SK-N-SH (cell line): ENCODE measurements around the gene PTPRD.

Experiments
- CTCF ChIP-seq: fragments of 200-600 bp; sonication (generic); IDR thresholded peaks from 2 replicates; pipeline ENCODE4 v1.6.1; 2017; ENCODE audit warnings: antibody characterized with exemption, mild to moderate bottlenecking, moderate library complexity
- ELF1 ChIP-seq: IDR thresholded peaks from 2 replicates; pipeline ENCODE4 v1.4.0; 2012
- EP300 ChIP-seq, 2 experiments: IDR thresholded peaks; 2 replicates each; pipeline versions ENCODE4 v1.4.0 to v1.6.1; 2012; ENCODE audit warnings: borderline replicate concordance in 1 of 2, low read depth in 1 of 2, low read length in 1 of 2
- TAF1 ChIP-seq: IDR thresholded peaks from 2 replicates; pipeline ENCODE4 v1.6.1; 2012; ENCODE audit warnings: low read depth, mild to moderate bottlenecking, low read length, moderate library complexity, borderline replicate concordance
- USF2 ChIP-seq: fragments of 150-350 bp; IDR thresholded peaks from 2 replicates; pipeline ENCODE4 v1.6.1; 2017; ENCODE audit warnings: antibody characterized with exemption, low read length, low read depth, borderline replicate concordance
- YY1 ChIP-seq: IDR thresholded peaks from 2 replicates; pipeline ENCODE4 v1.4.0; 2012; ENCODE audit warnings: low read depth, mild to moderate bottlenecking
- TF ChIP-seq, protein P1 (sequence below): IDR thresholded peaks from 2 replicates; pipeline ENCODE4 v1.4.0; 2012; ENCODE audit warnings: low read depth
- TF ChIP-seq, protein P2 (sequence below): IDR thresholded peaks from 2 replicates; pipeline ENCODE4 v1.6.1; 2012; ENCODE audit warnings: mild to moderate bottlenecking, low read depth, low read length, moderate library complexity
- TF ChIP-seq, protein P3 (sequence below): IDR thresholded peaks from 2 replicates; pipeline ENCODE4; 2012

GRCh38 chr9:8489835-8490234 lies 2123.0 kb downstream of the PTPRD start:
- TF ChIP-seq ELF1 = no peak
- no peak for TF ChIP-seq CTCF
- no peak for TF ChIP-seq YY1
- TF ChIP-seq, protein P1, sequence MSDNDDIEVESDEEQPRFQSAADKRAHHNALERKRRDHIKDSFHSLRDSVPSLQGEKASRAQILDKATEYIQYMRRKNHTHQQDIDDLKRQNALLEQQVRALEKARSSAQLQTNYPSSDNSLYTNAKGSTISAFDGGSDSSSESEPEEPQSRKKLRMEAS = no peak
- TF ChIP-seq, protein P2, sequence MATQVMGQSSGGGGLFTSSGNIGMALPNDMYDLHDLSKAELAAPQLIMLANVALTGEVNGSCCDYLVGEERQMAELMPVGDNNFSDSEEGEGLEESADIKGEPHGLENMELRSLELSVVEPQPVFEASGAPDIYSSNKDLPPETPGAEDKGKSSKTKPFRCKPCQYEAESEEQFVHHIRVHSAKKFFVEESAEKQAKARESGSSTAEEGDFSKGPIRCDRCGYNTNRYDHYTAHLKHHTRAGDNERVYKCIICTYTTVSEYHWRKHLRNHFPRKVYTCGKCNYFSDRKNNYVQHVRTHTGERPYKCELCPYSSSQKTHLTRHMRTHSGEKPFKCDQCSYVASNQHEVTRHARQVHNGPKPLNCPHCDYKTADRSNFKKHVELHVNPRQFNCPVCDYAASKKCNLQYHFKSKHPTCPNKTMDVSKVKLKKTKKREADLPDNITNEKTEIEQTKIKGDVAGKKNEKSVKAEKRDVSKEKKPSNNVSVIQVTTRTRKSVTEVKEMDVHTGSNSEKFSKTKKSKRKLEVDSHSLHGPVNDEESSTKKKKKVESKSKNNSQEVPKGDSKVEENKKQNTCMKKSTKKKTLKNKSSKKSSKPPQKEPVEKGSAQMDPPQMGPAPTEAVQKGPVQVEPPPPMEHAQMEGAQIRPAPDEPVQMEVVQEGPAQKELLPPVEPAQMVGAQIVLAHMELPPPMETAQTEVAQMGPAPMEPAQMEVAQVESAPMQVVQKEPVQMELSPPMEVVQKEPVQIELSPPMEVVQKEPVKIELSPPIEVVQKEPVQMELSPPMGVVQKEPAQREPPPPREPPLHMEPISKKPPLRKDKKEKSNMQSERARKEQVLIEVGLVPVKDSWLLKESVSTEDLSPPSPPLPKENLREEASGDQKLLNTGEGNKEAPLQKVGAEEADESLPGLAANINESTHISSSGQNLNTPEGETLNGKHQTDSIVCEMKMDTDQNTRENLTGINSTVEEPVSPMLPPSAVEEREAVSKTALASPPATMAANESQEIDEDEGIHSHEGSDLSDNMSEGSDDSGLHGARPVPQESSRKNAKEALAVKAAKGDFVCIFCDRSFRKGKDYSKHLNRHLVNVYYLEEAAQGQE = no peak
- no peak for TF ChIP-seq EP300 (IDR thresholded peaks at IDR 0.05; ENCODE audit: borderline replicate concordance in 1 of 2, low read depth in 1 of 2, low read length in 1 of 2)
- no peak for TF ChIP-seq TAF1
- TF ChIP-seq, protein P3, sequence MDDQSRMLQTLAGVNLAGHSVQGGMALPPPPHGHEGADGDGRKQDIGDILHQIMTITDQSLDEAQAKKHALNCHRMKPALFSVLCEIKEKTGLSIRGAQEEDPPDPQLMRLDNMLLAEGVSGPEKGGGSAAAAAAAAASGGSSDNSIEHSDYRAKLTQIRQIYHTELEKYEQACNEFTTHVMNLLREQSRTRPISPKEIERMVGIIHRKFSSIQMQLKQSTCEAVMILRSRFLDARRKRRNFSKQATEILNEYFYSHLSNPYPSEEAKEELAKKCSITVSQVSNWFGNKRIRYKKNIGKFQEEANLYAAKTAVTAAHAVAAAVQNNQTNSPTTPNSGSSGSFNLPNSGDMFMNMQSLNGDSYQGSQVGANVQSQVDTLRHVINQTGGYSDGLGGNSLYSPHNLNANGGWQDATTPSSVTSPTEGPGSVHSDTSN = no peak
- TF ChIP-seq USF2 = no peak
